ENCODE data around the gene AKR1C1. TPM values are rescaled to one million over a fixed set of nuclear protein-coding genes. Genes with fewer than 3 reads are reported as not detected.
"Not testable (repeated sequence)": the region's sequence is repeated elsewhere in the genome, so short reads cannot be mapped to it uniquely, and the experiment has no call there.

The AKR1C1 gene
- total RNA-seq (ENCODE audit: low replicate concordance), result 14.5 and 18.6 TPM in 2 replicates
- long read RNA-seq, full-length matches to known transcripts, result 30 of 32 reads
- long read RNA-seq, partial matches to known transcripts, result 2 of 32 reads
- long read RNA-seq, other reads (novel, unspliced or antisense), result 0 of 32 reads

DNA sequence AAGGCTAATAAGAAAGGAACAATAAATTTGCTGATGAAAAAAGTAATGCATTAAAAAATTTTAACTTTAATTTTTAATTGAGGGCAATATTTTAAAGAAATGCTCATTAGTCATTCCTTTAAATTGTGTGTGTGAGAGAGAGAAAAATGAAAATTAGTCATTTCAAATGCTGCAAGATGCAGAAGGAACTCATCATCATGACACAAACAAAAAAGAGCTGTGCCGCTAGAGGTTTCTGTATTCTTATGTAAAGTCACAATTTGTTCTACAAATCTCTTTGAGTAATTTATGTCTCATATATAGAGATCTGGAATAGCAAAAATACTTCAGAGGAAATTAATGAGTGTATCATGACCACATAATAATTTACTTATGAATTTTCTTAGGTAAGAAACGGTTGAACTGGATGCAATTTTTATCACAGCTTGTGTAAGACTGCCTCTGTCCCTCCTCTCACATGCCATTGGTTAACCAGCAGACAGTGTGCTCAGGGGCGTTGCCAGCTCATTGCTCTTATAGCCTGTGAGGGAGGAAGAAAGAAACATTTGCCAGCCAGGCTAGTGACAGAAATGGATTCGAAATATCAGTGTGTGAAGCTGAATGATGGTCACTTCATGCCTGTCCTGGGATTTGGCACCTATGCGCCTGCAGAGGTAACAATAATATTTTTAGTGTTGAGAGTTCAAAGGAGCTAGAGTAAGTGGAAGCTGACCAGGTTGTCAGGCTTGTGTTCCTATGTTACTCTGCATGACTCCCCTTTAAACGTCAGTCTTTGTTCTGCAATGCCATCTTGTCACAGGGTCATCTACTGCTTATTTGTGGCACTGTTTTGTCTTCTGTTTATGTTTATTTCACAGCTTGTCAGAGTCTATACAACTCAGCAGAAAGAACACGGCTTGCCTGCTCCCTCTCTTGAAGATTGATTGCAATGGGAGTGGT lies at the start of gene AKR1C1:
TSS of gene AKR1C1 (plus strand) at position 540 of the 939 bp plus-strand sequence. CDS start at position 570, 30 bp downstream.
- not testable (repeated sequence) for H3K27me3 Mint-ChIP-seq

DNA sequence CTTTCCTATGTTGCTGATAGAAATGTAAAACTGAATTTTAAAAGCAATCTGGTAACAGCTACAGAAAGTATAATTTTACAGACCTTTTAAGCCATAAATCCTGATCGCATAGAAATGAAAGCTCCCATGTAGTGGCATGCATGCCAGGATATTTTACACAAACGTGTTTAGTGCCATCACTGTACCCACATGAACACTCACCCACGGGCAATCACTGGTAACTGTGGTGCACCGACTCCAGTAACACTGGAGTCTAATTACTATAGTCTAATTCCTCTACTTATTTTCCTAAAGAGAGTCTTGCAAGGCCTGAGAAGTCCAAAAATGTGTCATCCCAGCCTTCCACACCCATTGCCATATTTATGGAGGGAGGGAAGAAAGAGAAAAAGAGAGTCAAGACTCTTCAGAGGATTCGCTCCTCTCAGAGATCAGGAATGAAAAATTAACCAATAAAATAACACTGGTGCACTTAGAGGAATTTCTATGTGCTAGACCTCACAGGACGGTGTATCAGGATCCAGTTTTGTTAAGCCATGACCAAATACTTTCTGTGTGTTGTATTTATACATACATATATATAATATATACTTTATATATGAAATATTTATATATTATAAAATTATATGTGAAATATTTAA lies 48.9 kb upstream of the AKR1C1 start:
- H3K27me3 Mint-ChIP-seq, result no peaks in the 10 kb centered on the region
- no peak for DNase-seq (ENCODE audit: extremely low spot score, unreplicated experiment)
- no peak overlapping the region for H3K4me3 Mint-ChIP-seq
- peaks cover 6% of the 10 kb centered on the region for H3K9me3 Mint-ChIP-seq
- H3K27ac Mint-ChIP-seq, result no peak overlapping the region
- H3K4me1 Mint-ChIP-seq (ENCODE audit: unreplicated experiment), result no peaks in the 10 kb centered on the region
- peaks cover 8% of the 10 kb centered on the region for H3K36me3 Mint-ChIP-seq
- TF ChIP-seq, protein P1, sequence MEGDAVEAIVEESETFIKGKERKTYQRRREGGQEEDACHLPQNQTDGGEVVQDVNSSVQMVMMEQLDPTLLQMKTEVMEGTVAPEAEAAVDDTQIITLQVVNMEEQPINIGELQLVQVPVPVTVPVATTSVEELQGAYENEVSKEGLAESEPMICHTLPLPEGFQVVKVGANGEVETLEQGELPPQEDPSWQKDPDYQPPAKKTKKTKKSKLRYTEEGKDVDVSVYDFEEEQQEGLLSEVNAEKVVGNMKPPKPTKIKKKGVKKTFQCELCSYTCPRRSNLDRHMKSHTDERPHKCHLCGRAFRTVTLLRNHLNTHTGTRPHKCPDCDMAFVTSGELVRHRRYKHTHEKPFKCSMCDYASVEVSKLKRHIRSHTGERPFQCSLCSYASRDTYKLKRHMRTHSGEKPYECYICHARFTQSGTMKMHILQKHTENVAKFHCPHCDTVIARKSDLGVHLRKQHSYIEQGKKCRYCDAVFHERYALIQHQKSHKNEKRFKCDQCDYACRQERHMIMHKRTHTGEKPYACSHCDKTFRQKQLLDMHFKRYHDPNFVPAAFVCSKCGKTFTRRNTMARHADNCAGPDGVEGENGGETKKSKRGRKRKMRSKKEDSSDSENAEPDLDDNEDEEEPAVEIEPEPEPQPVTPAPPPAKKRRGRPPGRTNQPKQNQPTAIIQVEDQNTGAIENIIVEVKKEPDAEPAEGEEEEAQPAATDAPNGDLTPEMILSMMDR (conservative IDR thresholded peaks at IDR 0.05), result no peak

More for the DNA sequence above, at the start of gene AKR1C1:
- H3K36me3 Mint-ChIP-seq; DNase-seq (ENCODE audit: extremely low spot score, unreplicated experiment); H3K4me1 Mint-ChIP-seq (ENCODE audit: unreplicated experiment); H3K9me3 Mint-ChIP-seq: not testable (repeated sequence)
- peak within 1 kb of the TSS; percentile 77 for H3K4me3 Mint-ChIP-seq
- H3K27ac Mint-ChIP-seq, result peak within 1 kb of the TSS; percentile 50

DNA sequence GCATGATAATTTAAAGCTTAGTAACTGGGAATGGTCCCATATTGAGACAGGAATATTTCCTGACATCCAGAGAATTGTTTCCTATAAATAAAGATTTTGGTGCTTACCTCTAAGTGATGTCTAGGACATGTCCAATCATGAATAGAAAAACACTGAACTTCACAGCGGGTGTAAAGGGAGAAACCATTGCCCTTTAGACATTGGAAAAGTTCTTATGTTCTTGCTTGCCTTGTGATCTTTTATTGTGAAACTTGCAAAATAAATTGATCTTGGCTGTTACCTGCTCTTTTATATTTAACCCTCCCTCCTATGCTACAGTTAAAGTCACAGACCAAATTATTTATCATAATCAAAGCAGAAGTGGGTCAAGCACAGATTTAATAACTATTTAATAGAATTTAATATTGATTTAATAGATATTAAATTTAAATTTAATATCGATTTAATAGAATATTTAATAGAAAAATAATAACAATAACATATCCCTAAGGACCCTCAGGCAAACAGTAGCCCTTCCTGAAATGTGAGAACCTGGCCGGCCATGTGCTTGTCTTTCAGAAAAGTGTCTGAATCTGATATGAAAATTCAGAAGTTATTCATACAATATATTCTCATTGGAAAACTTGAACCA lies 47.0 kb upstream of the AKR1C1 start:
- Mint-ChIP-seq H3K36me3 (no peaks in the 10 kb centered on the region), H3K4me1 (ENCODE audit: unreplicated experiment) (no peaks in the 10 kb centered on the region), H3K9me3 (no peaks in the 10 kb centered on the region), H3K27ac (no peak overlapping the region), H3K27me3 (no peaks in the 10 kb centered on the region), H3K4me3 (no peak overlapping the region)
- no peak for DNase-seq (ENCODE audit: extremely low spot score, unreplicated experiment)
- TF ChIP-seq, protein P1 (conservative IDR thresholded peaks at IDR 0.05), result no peak

DNA sequence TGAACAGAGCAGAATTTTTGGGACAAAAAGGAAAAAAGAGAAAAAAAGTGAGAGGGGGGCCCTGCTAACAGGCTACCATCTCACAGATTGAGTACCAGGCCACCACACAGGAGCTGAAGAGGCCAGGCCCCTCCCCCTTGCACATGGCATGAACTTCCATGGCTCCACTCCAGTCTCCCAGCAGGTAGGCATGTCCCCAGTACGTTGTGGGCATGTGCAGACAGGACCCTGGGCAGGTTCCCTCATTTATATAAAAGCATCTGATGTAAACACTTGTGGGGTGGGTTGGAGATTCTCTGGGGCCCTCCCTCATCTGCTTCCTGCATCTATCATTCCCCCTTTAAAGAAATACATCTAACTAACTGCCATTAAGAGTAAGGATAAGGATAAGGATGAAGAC lies 45.0 kb upstream of the AKR1C1 start:
- no peaks in the 10 kb centered on the region for H3K9me3 Mint-ChIP-seq
- no peak overlapping the region for H3K27ac Mint-ChIP-seq
- TF ChIP-seq, protein P1 (conservative IDR thresholded peaks at IDR 0.05), result no peak
- no peak overlapping the region for H3K4me3 Mint-ChIP-seq
- no peak for DNase-seq (ENCODE audit: extremely low spot score, unreplicated experiment)
- no peaks in the 10 kb centered on the region for H3K36me3 Mint-ChIP-seq
- H3K4me1 Mint-ChIP-seq (ENCODE audit: unreplicated experiment), result no peaks in the 10 kb centered on the region
- no peaks in the 10 kb centered on the region for H3K27me3 Mint-ChIP-seq

DNA sequence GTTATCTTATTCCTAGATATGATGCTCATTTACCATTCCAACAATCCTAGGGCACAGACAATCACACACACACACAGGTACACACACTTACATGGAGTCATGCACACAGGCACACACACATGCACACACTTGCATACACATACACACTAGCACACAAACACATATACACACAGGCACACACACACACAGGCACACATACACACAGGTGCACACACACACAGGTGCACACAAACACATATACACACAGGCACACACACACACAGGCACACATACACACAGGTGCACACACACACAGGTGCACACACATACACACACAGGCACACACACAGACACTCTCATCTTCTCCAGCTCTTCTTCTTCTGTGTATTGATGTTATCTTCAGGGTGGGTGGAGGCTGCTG lies 38.7 kb upstream of the AKR1C1 start:
- not testable (repeated sequence) for H3K9me3 Mint-ChIP-seq; DNase-seq (ENCODE audit: extremely low spot score, unreplicated experiment); H3K27ac Mint-ChIP-seq; H3K36me3 Mint-ChIP-seq; H3K4me1 Mint-ChIP-seq (ENCODE audit: unreplicated experiment); H3K4me3 Mint-ChIP-seq; H3K27me3 Mint-ChIP-seq

DNA sequence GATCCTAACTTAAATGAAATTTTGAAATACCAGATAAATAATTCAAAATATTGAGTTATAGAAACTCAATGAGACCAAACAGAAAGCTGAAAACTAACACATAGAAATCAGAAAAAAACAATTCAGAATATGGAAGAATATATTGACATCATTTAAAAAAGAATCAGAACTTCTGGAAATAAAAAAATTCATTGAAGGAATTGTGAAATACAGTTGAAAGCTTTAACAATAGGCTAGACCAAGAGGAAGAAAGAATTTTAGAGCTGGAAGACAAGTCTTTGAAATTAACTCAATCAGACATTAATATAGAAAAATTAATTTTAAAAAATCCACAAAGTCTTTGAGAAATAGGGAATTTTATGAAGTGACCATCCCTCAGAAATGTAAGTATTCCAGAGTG lies 36.8 kb upstream of the AKR1C1 start:
- Mint-ChIP-seq H3K27me3 (no peaks in the 10 kb centered on the region), H3K4me1 (ENCODE audit: unreplicated experiment) (no peaks in the 10 kb centered on the region), H3K36me3 (peaks cover 4% of the 10 kb centered on the region), H3K4me3 (no peak overlapping the region), H3K27ac (no peak overlapping the region), H3K9me3 (peaks cover 5% of the 10 kb centered on the region)
- no peak for DNase-seq (ENCODE audit: extremely low spot score, unreplicated experiment)
- TF ChIP-seq, protein P1 (conservative IDR thresholded peaks at IDR 0.05), result no peak
